Muscle of leg (tissue), 11 donors: ENCODE measurements around the gene GOSR2. TPM values are rescaled to one million over a fixed set of nuclear protein-coding genes. Genes with fewer than 3 reads are reported as not detected.
"Not testable (repeated sequence)": the region's sequence is repeated elsewhere in the genome, so short reads cannot be mapped to it uniquely, and the experiment has no call there.

Source experiments
- DNase-seq: peaks from one replicate; pipeline ENCODE4 v3.0.0; 2013
- H3K27ac ChIP-seq: one replicate; pipeline ENCODE4 v1.5.1; 2013; ENCODE audit warnings: mild to moderate bottlenecking, low read length, control low read depth
- H3K27me3 ChIP-seq: one replicate; pipeline ENCODE4 v1.6.1; 2013; ENCODE audit warnings: low read length; ENCODE audit not compliant: control insufficient read depth, insufficient read depth
- H3K36me3 ChIP-seq: one replicate; pipeline ENCODE4 v1.6.1; 2013; ENCODE audit warnings: low read length; ENCODE audit not compliant: control insufficient read depth, insufficient read depth
- H3K4me1 ChIP-seq: one replicate; pipeline ENCODE4 v1.6.1; 2013; ENCODE audit warnings: low read length; ENCODE audit not compliant: control insufficient read depth, insufficient read depth
- H3K4me3 ChIP-seq: one replicate; pipeline ENCODE4 v1.5.1; 2013; ENCODE audit warnings: low read length, control low read depth
- H3K9me3 ChIP-seq: replicated peaks from 2 replicates; pipeline ENCODE4 v1.6.1; 2013; ENCODE audit warnings: low read depth, low read length; ENCODE audit not compliant: control insufficient read depth
- WGBS: methylation state at CpG from one replicate; pipeline ENCODE4 v1.1.5; 2013; ENCODE audit warnings: missing lambda C conversion rate; ENCODE audit not compliant: insufficient coverage; 5-methylcytosine and 5-hydroxymethylcytosine counted together
- polyA plus RNA-seq, 8 donors: library from polyadenylated mRNA; unstranded; fragments of 120-200 nt; gene quantifications; one replicate each; pipeline versions ENCODE4 v1.2.1 to v1.2.3, GENCODE V29; 2013; ENCODE audit warnings: inconsistent platforms in 1 of 8, low replicate concordance in 1 of 8; ENCODE audit not compliant: insufficient read length in 8 of 8, insufficient read depth in 1 of 8
- total RNA-seq: library from RNA; stranded (reverse); fragments of 120-200 nt; gene quantifications from one replicate; pipeline ENCODE4 v1.2.4, GENCODE V29; 2013

Gene GOSR2
- total and polyA plus RNA-seq, 9 donors, result 27.4 to 36.8 (median 29.6) TPM

DNA sequence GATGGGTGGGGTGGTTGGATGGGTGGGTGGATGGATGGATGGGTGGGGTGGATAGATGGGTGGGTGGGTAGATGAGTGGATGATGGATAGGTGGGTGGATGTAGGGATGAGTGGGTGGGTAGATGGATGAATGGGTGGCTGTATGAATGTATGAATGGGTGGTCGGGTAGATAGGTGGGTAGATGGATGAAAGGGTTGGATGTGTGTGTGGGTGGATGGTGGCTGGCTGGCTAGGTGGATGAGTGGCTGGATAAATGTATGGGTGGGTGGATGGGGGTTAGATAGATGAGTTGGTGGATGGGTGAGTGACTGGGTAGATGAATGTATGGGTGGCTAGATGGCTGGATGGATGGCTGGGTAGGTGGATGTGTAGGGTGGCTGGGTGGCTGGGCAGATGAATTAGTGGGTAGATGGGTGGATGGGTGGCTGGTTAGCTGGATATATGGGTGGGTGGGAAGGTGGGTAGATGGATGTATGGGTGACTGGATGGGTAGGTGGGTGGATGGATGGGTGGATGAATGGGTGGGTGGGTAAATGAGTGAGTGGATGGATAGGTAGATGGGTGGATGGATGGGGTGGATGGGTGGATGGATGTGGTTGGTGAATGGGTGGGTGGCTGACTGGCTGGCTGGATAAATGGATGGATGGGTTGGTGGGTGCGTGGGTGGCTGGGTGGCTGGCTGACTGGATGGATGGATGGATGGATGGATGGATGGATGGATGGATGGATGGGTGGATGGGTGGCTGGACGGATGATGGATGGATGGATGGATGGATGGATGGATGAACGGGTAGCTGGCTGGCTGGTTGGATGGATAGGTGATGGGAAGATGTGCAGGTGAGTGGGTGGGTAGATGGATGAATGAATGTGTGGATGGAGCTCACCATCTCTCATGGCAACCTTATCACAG is 18.9 kb upstream of the GOSR2 start:
- Histone ChIP-seq H3K9me3 (no peaks in the 10 kb centered on the region), H3K27ac (no peak overlapping the region), H3K4me1 (no peaks in the 10 kb centered on the region), H3K27me3 (no peaks in the 10 kb centered on the region), H3K4me3 (no peak overlapping the region), H3K36me3 (no peaks in the 10 kb centered on the region)
- DNase-seq, result no peak
- WGBS, result 84% methylated on average over 3 of the region's 4 CpGs

DNA sequence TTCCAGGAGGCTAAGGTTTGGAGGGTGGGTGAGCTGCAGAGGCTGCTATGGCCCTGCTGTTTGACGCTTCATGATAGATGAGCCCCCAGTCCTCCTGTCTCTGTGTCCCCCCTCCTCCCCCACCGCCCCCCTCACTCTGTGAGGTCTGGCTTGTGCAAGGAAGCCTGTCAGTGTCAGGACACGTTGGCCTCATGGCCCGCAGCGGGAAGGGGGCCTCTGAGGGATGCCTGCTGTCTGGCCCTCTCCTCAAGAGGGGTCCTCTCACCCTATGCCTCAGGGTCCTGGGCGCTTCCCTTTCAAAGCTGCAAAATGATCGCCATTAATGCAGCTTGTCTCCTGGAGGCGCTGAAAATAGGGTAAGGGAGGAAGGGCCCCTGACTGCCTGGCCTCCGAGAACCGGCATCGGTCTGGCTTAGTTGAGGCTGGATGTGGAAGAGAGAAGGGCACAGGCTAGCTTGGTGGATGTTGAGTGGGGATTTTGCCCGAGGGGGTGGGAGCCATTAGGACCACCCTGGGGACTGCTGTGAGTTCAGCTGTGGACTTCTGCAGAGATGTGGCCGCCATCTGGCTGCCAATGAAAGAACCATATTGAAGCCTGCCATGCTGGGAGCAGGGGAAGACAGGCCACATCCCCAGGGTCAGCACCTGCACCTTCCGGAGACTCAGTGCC is 14.8 kb upstream of the GOSR2 start:
- Histone ChIP-seq H3K4me3 (no peak overlapping the region), H3K27ac (no peak overlapping the region), H3K36me3 (no peaks in the 10 kb centered on the region), H3K4me1 (no peaks in the 10 kb centered on the region), H3K9me3 (no peaks in the 10 kb centered on the region), H3K27me3 (peaks cover 3% of the 10 kb centered on the region)
- WGBS, result 71% methylated on average over 7 of the region's 14 CpGs
- DNase-seq, result no peak

- Histone ChIP-seq H3K4me1 (no peaks in the 10 kb centered on the region), H3K27me3 (peaks cover 3% of the 10 kb centered on the region), H3K27ac (no peak overlapping the region), H3K4me3 (no peak overlapping the region), H3K36me3 (no peaks in the 10 kb centered on the region), H3K9me3 (no peaks in the 10 kb centered on the region)
- WGBS, result 70% methylated on average over 7 of the region's 10 CpGs
- no peak for DNase-seq
These were observed 12.6 kb upstream of the GOSR2 start for GRCh38 chr17:46910179-46910927.

DNA sequence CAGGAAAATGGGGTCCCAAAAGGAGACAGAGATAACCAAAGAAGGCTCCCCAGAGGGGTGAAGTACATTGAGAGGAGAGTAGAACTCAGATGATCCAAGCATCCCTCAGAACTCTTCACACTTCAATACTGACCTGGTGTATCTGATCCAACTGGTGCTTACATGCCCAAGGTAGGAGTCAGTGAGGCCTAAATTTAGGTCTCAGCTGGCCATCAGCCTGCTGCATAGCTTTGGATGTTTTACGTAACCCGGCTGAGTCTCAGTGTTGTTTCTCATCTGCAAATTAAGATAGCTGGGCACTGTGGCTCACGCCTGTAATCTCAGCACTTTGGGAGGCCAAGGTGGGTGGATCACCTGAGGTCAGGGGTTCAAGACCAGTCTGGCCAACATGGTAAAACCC is 11.6 kb upstream of the GOSR2 start:
- 89% methylated on average over 3 of the region's 3 CpGs for WGBS
- peaks cover 3% of the 10 kb centered on the region for H3K27me3 ChIP-seq
- no peak overlapping the region for H3K27ac ChIP-seq
- no peaks in the 10 kb centered on the region for H3K36me3 ChIP-seq
- no peak overlapping the region for H3K4me3 ChIP-seq
- DNase-seq, result no peak
- H3K4me1 ChIP-seq, result no peaks in the 10 kb centered on the region
- H3K9me3 ChIP-seq, result no peaks in the 10 kb centered on the region

DNA sequence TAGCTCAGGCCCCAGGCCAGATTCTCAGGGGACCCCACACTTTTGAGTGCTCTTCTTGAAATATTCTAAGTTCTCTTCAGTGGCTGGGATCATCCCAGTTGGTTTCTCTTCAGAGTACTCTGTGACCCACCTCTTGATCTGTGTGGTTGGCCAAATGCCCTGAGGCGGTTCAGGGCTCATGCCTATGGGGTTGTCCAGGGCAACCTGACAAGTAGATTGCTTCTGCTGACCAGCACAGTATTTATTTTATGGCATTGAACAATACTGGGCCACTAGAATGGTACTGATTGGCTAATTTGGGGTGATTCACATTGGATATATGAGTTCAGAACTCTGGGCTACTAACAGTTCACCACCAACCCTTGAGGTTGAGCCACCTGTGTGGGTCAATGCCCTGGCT is 7.4 kb upstream of the GOSR2 start:
- H3K4me1 ChIP-seq, result no peaks in the 10 kb centered on the region
- no peak overlapping the region for H3K4me3 ChIP-seq
- no peaks in the 10 kb centered on the region for H3K9me3 ChIP-seq
- no CpG with 5 or more reads among the region's 1 CpG for WGBS
- no peak overlapping the region for H3K27ac ChIP-seq
- H3K36me3 ChIP-seq, result no peaks in the 10 kb centered on the region
- no peak for DNase-seq
- no peaks in the 10 kb centered on the region for H3K27me3 ChIP-seq

GRCh38 chr17:46916211-46916610 is 6.7 kb upstream of the GOSR2 start:
- Histone ChIP-seq H3K9me3 (no peaks in the 10 kb centered on the region), H3K36me3 (no peaks in the 10 kb centered on the region), H3K27me3 (no peaks in the 10 kb centered on the region), H3K4me1 (no peaks in the 10 kb centered on the region), H3K27ac (no peak overlapping the region), H3K4me3 (no peak overlapping the region)
- no CpG with 5 or more reads among the region's 2 CpGs for WGBS
- no peak for DNase-seq

DNA sequence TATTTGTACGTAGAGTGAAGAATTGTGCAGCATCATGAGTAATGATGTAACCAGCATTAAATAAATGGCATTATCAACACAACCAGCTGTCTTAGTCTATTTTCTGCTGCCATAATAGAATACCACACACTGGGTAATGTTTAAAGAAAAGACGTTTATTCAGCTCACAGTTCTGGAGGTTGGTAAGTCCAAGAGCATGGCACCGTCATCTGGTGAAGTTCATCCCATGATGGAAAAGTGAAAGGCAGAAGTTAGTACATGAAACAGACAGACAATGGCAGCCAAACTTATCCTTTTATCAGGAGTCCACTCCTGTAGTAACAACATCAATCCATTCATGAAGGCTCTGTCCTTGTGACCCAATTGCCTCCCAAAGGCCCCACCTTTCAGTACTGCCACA is 6.3 kb upstream of the GOSR2 start:
- no peak overlapping the region for H3K27ac ChIP-seq
- no peak for DNase-seq
- WGBS, result no CpG with 5 or more reads among the region's 3 CpGs

DNA sequence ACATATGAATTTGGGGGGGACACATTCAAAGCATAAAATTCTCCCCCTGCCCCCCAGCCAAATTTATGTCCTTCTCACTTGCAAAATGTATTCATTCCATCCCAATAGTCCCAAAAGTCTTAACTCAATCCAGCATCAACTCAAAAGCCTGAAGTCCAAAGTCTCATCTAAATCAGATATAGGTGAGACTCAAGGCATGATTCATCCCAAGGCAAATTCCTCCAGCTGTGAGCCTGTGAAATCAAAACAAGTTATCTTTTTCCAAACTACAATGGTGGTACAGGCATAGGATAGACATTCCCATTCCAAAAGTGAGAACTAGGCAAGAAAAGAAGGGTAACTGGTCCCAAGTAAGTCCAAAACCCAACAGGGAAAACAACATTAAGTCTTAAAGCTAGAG is 5.9 kb upstream of the GOSR2 start:
- H3K4me1 ChIP-seq, result no peaks in the 10 kb centered on the region
- no peak for DNase-seq

More for the DNA sequence above, 6.3 kb upstream of the GOSR2 start:
- Histone ChIP-seq H3K9me3 (no peaks in the 10 kb centered on the region), H3K36me3 (no peaks in the 10 kb centered on the region), H3K4me3 (no peak overlapping the region), H3K27me3 (no peaks in the 10 kb centered on the region), H3K4me1 (no peaks in the 10 kb centered on the region)

DNA sequence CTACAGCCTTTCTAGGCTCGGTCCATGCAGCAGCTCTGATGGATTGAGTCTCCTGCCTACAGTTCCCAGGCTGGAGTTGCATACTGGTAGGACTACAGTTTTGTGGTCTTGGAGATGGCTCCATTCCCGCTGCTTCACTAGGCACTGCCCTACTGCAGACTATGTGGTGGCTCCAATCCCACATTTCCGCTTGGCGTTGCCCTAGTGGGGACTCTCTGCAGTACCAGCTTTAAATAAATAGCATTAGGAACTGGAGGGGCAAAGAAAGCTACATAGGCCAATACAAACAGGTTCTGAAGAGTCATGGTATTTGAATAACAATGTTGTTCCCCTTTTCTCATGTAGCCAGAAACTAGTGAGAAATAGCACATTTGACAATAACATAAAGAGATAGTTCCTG is 5.4 kb upstream of the GOSR2 start:
- DNase-seq, result no peak
- no peaks in the 10 kb centered on the region for H3K9me3 ChIP-seq
- H3K27me3 ChIP-seq, result no peaks in the 10 kb centered on the region
- H3K4me3 ChIP-seq, result no peak overlapping the region
- H3K36me3 ChIP-seq, result no peaks in the 10 kb centered on the region
- no peaks in the 10 kb centered on the region for H3K4me1 ChIP-seq
- H3K27ac ChIP-seq, result no peak overlapping the region
- WGBS, result 100% methylated on average over 1 of the region's 4 CpGs

More for the DNA sequence above, 5.9 kb upstream of the GOSR2 start:
- Histone ChIP-seq H3K36me3 (no peaks in the 10 kb centered on the region), H3K4me3 (no peak overlapping the region), H3K27me3 (no peaks in the 10 kb centered on the region), H3K9me3 (no peaks in the 10 kb centered on the region), H3K27ac (no peak overlapping the region)

GRCh38 chr17:46921962-46922361 is 998 bp upstream of the GOSR2 start:
- not testable (repeated sequence) for H3K36me3 ChIP-seq, H3K27ac ChIP-seq, H3K4me3 ChIP-seq, H3K4me1 ChIP-seq, DNase-seq, H3K9me3 ChIP-seq, H3K27me3 ChIP-seq
- no CpG with 5 or more reads among the region's 4 CpGs for WGBS
